Muscle layer of colon (tissue), 2 donors: ENCODE data around the gene PTGER4.

Source experiments
- H3K27ac ChIP-seq: one replicate; pipeline ENCODE4 v1.7.0; 2013; ENCODE audit warnings: low read depth, mild to moderate bottlenecking, low read length, moderate library complexity
- H3K27me3 ChIP-seq, 2 donors: one replicate each; pipeline ENCODE4 v1.7.0; 2013; ENCODE audit warnings: low read length in 2 of 2, mild to moderate bottlenecking in 2 of 2; ENCODE audit not compliant: insufficient read depth in 2 of 2, control insufficient read depth in 1 of 2
- H3K36me3 ChIP-seq: one replicate; pipeline ENCODE4 v1.7.0; 2013; ENCODE audit warnings: mild to moderate bottlenecking, low read length; ENCODE audit not compliant: insufficient read depth
- H3K4me1 ChIP-seq: one replicate; pipeline ENCODE4 v1.7.0; 2013; ENCODE audit warnings: mild to moderate bottlenecking, low read length; ENCODE audit not compliant: insufficient read depth
- H3K4me3 ChIP-seq, 2 donors: one replicate each; pipeline ENCODE4 v1.7.0; 2013; ENCODE audit warnings: low read length in 2 of 2, low read depth in 1 of 2, mild to moderate bottlenecking in 1 of 2, moderate library complexity in 1 of 2
- H3K9ac ChIP-seq: one replicate; pipeline ENCODE4 v1.7.0; 2013; ENCODE audit warnings: low read length
- H3K9me3 ChIP-seq: one replicate; pipeline ENCODE4 v1.7.0; 2013; ENCODE audit warnings: mild to moderate bottlenecking, low read length
- donor health status: abdominal sarcoma.
- donor health status: Adenocarcinoma of cecum.

PTGER4 gene

GRCh38 chr5:40674661-40675235 is 5.0 kb upstream of the PTGER4 start:
- H3K36me3 ChIP-seq, result no peaks in the 10 kb centered on the region
- no peaks in the 10 kb centered on the region for H3K27me3 ChIP-seq
- no peak overlapping the region for H3K9ac ChIP-seq
- peaks cover 14% of the 10 kb centered on the region for H3K4me1 ChIP-seq
- no peak overlapping the region for H3K4me3 ChIP-seq
- no peaks in the 10 kb centered on the region for H3K9me3 ChIP-seq
- no peak overlapping the region for H3K27ac ChIP-seq

DNA sequence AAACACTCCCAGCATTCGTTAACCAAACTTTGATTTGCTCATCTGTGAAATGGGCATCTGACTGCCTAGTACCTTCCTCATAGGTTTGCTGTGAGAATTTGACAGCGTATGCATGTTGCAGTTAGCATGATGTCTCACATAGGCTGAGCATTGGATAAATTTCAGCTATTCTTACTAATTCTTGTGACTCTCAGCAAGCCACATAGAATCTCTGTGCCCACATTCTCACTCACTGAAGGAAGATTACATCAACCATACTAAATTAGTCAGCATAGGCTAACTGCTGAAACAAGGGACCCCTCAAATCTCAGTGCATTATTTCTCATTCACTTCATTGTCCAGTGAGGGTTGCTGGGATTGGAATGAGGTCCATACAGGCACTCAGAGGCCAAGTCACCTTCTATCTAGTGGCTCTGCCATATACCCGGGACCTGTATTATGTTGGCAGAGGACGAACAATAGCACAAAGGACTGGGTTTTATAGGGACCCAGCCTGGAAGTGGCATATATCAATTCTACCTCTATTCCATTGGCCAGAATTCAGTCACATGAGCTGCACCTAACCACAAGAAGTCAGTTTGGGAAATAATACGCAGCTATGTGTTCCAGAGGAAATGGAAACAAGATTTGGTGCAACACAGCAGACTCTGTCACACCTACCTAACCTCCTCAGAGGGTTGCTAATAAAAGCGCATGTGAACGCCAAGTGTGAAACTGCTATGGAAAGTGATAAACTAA is 4.2 kb upstream of the PTGER4 start:
- H3K27me3 ChIP-seq, result no peaks in the 10 kb centered on the region
- no peaks in the 10 kb centered on the region for H3K36me3 ChIP-seq
- H3K4me3 ChIP-seq, result no peak overlapping the region
- peaks cover 14% of the 10 kb centered on the region for H3K4me1 ChIP-seq
- H3K9ac ChIP-seq, result no peak overlapping the region
- no peak overlapping the region for H3K27ac ChIP-seq
- H3K9me3 ChIP-seq, result no peaks in the 10 kb centered on the region

- H3K9me3 ChIP-seq, result no peaks in the 10 kb centered on the region
- H3K4me3 ChIP-seq, result peak overlapping the region in 1 of 2 donors; percentile 23
- H3K9ac ChIP-seq, result no peak overlapping the region
- H3K27ac ChIP-seq, result peak overlapping the region; percentile 57
- H3K27me3 ChIP-seq, result peaks cover 0 to 7% of the 10 kb centered on the region in 2 donors
- H3K4me1 ChIP-seq, result peaks cover 14% of the 10 kb centered on the region
- H3K36me3 ChIP-seq, result no peaks in the 10 kb centered on the region
Measured at GRCh38 chr5:40676613-40677343, 2.9 kb upstream of the PTGER4 start.

DNA sequence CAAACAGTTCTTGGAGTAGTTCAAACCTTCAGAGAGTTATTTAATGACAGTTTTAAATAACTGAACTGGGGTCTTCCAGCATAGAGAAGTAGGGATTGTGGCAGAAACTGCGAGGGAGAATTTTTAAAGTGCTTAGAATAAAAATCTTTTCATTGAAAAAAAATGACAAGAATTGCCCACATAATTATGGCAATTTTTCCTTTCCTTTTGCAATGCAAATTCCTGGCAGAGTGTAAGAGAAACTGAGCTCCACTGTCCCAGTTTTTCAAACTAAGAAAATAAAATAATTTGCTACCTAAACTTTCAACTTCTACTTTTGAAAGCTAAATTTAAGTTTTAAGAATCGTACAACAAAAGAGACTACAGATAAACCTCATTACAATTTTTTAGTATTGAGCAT is 2.3 kb upstream of the PTGER4 start:
- no peaks in the 10 kb centered on the region for H3K9me3 ChIP-seq
- H3K4me1 ChIP-seq, result peaks cover 14% of the 10 kb centered on the region
- H3K4me3 ChIP-seq, result peak overlapping the region in 1 of 2 donors; percentile 12
- no peaks in the 10 kb centered on the region for H3K36me3 ChIP-seq
- H3K27me3 ChIP-seq, result peaks cover 0 to 7% of the 10 kb centered on the region in 2 donors
- no peak overlapping the region for H3K9ac ChIP-seq
- H3K27ac ChIP-seq, result peak overlapping the region; percentile 57

GRCh38 chr5:40678026-40678425 is 1.7 kb upstream of the PTGER4 start:
- no peak overlapping the region for H3K4me3 ChIP-seq
- peaks cover 14% of the 10 kb centered on the region for H3K4me1 ChIP-seq

GRCh38 chr5:40678460-40679147 is 1.1 kb upstream of the PTGER4 start:
- peaks cover 0 to 7% of the 10 kb centered on the region in 2 donors for H3K27me3 ChIP-seq
- H3K9ac ChIP-seq, result peak overlapping the region; percentile 44
- H3K4me1 ChIP-seq, result peaks cover 14% of the 10 kb centered on the region
- H3K4me3 ChIP-seq, result peak overlapping the region; percentile 17 to 82
- H3K9me3 ChIP-seq, result no peaks in the 10 kb centered on the region
- no peaks in the 10 kb centered on the region for H3K36me3 ChIP-seq
- H3K27ac ChIP-seq, result peak overlapping the region; percentile 67

More at GRCh38 chr5:40678026-40678425, 1.7 kb upstream of the PTGER4 start:
- Histone ChIP-seq H3K36me3 (no peaks in the 10 kb centered on the region), H3K27me3 (peaks cover 0 to 7% of the 10 kb centered on the region in 2 donors), H3K27ac (peak overlapping the region; percentile 57), H3K9me3 (no peaks in the 10 kb centered on the region), H3K9ac (no peak overlapping the region)

- Histone ChIP-seq H3K4me1 (peaks cover 14% of the 10 kb centered on the region), H3K9me3 (no peaks in the 10 kb centered on the region), H3K27me3 (peaks cover 0 to 7% of the 10 kb centered on the region in 2 donors), H3K27ac (peak overlapping the region; percentile 91), H3K36me3 (no peaks in the 10 kb centered on the region), H3K9ac (no peak overlapping the region), H3K4me3 (peak overlapping the region; percentile 79 to 82)
Measured at GRCh38 chr5:40679148-40679912, 385 bp upstream of the PTGER4 start.

DNA sequence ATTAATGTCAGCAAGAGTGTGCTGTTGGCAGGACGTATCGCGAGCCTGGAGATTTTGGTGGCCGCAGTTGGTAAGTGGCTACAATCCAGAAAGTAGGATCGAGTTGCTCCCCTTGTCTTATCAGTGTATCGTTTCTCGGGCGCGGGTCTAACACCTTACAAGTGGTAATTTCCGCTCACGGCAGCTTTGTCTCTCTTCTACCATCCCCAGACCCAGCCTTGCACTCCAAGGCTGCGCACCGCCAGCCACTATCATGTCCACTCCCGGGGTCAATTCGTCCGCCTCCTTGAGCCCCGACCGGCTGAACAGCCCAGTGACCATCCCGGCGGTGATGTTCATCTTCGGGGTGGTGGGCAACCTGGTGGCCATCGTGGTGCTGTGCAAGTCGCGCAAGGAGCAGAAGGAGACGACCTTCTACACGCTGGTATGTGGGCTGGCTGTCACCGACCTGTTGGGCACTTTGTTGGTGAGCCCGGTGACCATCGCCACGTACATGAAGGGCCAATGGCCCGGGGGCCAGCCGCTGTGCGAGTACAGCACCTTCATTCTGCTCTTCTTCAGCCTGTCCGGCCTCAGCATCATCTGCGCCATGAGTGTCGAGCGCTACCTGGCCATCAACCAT is 1.1 kb downstream of the PTGER4 start:
- peaks cover 0 to 7% of the 10 kb centered on the region in 2 donors for H3K27me3 ChIP-seq

DNA sequence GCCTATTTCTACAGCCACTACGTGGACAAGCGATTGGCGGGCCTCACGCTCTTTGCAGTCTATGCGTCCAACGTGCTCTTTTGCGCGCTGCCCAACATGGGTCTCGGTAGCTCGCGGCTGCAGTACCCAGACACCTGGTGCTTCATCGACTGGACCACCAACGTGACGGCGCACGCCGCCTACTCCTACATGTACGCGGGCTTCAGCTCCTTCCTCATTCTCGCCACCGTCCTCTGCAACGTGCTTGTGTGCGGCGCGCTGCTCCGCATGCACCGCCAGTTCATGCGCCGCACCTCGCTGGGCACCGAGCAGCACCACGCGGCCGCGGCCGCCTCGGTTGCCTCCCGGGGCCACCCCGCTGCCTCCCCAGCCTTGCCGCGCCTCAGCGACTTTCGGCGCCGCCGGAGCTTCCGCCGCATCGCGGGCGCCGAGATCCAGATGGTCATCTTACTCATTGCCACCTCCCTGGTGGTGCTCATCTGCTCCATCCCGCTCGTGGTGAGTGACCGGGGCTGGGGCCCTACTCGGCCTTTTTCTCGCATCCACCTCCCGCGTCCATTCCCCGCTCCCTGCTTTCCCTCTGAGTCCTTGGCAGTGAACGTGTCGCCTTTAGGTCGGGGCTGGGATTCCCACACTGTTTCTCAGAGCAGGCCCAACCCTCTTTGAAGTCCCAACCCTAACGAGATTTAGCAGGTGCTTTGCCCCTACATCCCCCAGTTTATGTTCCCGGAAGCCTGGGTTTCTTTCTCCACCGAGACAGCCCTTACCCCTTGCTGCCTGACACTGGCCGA is 1.8 kb downstream of the PTGER4 start:
- H3K27ac ChIP-seq, result peak overlapping the region; percentile 91
- H3K27me3 ChIP-seq, result peaks cover 0 to 7% of the 10 kb centered on the region in 2 donors
- H3K9me3 ChIP-seq, result no peaks in the 10 kb centered on the region
- H3K4me1 ChIP-seq, result peaks cover 25% of the 10 kb centered on the region
- H3K4me3 ChIP-seq, result peak overlapping the region; percentile 79 to 82
- H3K36me3 ChIP-seq, result no peaks in the 10 kb centered on the region
- peak overlapping the region; percentile 81 for H3K9ac ChIP-seq

More for the DNA sequence above, 1.1 kb downstream of the PTGER4 start:
- Histone ChIP-seq H3K4me1 (peaks cover 20% of the 10 kb centered on the region), H3K4me3 (peak overlapping the region; percentile 79 to 82), H3K27ac (peak overlapping the region; percentile 91), H3K9ac (peak overlapping the region; percentile 81), H3K36me3 (no peaks in the 10 kb centered on the region), H3K9me3 (no peaks in the 10 kb centered on the region)
